GM12891 (cell line): Measurements from ENCODE around the gene SLC12A6.

Source experiments
- POLR2A ChIP-seq: IDR thresholded peaks from 2 replicates; pipeline ENCODE4 v1.6.1; 2011; ENCODE audit warnings: low read depth, low read length, control low read depth
- SPI1 ChIP-seq: IDR thresholded peaks from 2 replicates; pipeline ENCODE4 v1.6.1; 2011; ENCODE audit warnings: low read depth, low read length, control low read depth

- TF ChIP-seq SPI1 (no peak), POLR2A (no peak)
Measured at GRCh38 chr15:34370643-34371042, 33.1 kb upstream of the SLC12A6 start.
